Tibial nerve (tissue), 4 donors: ENCODE results near the gene SLC35F1.

ENCODE experiments used
- CTCF ChIP-seq, 5 experiments: fragments of 200-600 bp in 3 of 5; fragments of 450-650 bp in 2 of 5; sonication (generic) in 3 of 5; IDR thresholded peaks; one replicate each; pipeline ENCODE4 v1.5.1; 2016 to 2019; ENCODE audit warnings: antibody characterized with exemption in 5 of 5, mild to moderate bottlenecking in 3 of 5, moderate library complexity in 2 of 5
- EP300 ChIP-seq, 2 donors: sonication (generic); formaldehyde crosslinking; IDR thresholded peaks; one replicate each; pipeline ENCODE4 v1.6.1; 2017; ENCODE audit warnings: antibody characterized with exemption in 2 of 2, mild to moderate bottlenecking in 1 of 2
- POLR2A ChIP-seq, 2 donors: fragments of 450-650 bp; IDR thresholded peaks; one replicate each; pipeline ENCODE4 v1.6.1; 2017; ENCODE audit warnings: antibody characterized with exemption in 2 of 2, mild to moderate bottlenecking in 2 of 2, moderate library complexity in 2 of 2

GRCh38 chr6:117938311-117938995 lies 31.4 kb downstream of the SLC35F1 start:
- TF ChIP-seq CTCF (IDR thresholded peaks at IDR 0.05) (no peak), POLR2A (IDR thresholded peaks at IDR 0.05) (no peak), EP300 (IDR thresholded peaks at IDR 0.05) (no peak)
